ENCODE results near the gene ATG2A. TPM values are rescaled to one million over a fixed set of nuclear protein-coding genes. Genes with fewer than 3 reads are reported as not detected.

Gene ATG2A
- total and polyA plus RNA-seq, 7 experiments from 2014 or later: 3.4 to 105 (median 33.5) TPM

DNA sequence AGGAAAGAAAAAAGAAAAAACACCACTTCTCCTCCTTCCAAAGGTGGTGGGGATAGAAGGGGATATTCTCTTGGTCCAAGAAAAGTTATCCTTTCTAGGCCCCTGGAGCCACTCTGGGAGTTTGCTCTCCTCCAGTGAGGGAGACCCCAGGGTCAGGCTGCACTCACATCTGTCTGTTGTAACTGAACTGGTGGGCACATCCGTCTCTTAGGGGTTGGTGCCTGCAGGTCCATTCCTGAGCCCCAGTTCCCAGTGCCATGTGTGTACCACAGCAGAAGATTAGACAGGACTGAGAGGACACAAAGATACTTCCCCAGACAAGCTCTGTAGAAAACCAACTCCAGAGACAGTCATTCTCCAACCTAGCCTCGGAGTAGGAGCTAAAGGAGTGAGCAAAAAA, 3.1 kb upstream of the ATG2A start:
- H3K4me3 Mint-ChIP-seq: peak overlapping the region in 1 of 10 donors; percentile 34
- peaks cover 22 to 42% (median 35%) of the 10 kb centered on the region in 7 donors for H3K4me1 Mint-ChIP-seq
- ATAC-seq (no peak), DNase-seq (no peak)
- no peak overlapping the region for H3K4me3 ChIP-seq (ENCODE audit: low read length)
- no peaks in the 10 kb centered on the region for H3K27me3 Mint-ChIP-seq
- ChIA-PET POLR2A (no interaction called here), CTCF (interaction anchor here (0.6 kb wide), 1 partner anchor 173 kb away, joined by 3 read pairs; no protein-coding TSS in a partner anchor)
- no peak overlapping the region for H3K27ac ChIP-seq (ENCODE audit: low read depth, low read length)
- no peaks in the 10 kb centered on the region for H3K9me3 Mint-ChIP-seq
- H3K36me3 ChIP-seq (ENCODE audit: control insufficient read depth in 2 of 3, insufficient read depth in 3 of 3, low read length in 3 of 3): no peaks in the 10 kb centered on the region
- no peaks in the 10 kb centered on the region for H3K27me3 ChIP-seq (ENCODE audit: control insufficient read depth in 2 of 2, insufficient read depth in 2 of 2, low read length in 2 of 2)
- peaks cover 28 to 31% of the 10 kb centered on the region in 2 donors for H3K4me1 ChIP-seq (ENCODE audit: control insufficient read depth in 2 of 2, insufficient read depth in 2 of 2, low read length in 2 of 2)
- no peak overlapping the region for H3K27ac Mint-ChIP-seq
- H3K36me3 Mint-ChIP-seq: no peaks in the 10 kb centered on the region
- H3K9me3 ChIP-seq (ENCODE audit: control insufficient read depth in 2 of 3, low read length in 3 of 3): no peaks in the 10 kb centered on the region
- intact Hi-C loops (cut with micrococcal nuclease): loop anchor here (5.0 kb wide), 2 partner anchors 122 to 1347 kb away; partner anchors contain the start of genes RAB1B (in 1 of the 2) and SAC3D1 (in 1 of the 2)

DNA sequence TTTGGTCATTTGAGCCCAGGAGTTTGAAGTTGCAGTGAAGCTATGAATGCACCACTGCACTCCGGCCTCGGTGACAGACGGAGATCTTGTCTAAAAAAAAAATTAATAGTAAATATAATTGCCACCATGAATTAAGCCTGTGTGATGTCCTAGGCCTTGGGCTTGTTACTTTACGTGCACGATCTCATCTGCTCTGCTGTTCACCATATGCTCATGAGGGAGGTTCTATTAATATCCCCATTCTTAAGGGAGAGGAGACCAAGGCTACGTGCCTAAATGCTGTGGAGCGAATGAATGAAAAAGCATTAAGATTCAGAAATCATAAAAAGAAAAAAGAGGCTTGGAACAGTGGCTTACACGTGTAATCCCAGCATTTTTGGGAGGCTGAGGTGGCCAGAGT, 2.6 kb upstream of the ATG2A start:
- H3K4me3 Mint-ChIP-seq: no peak overlapping the region
- H3K27me3 ChIP-seq (ENCODE audit: control insufficient read depth in 2 of 2, insufficient read depth in 2 of 2, low read length in 2 of 2): no peaks in the 10 kb centered on the region
- no peaks in the 10 kb centered on the region for H3K36me3 Mint-ChIP-seq
- ChIA-PET POLR2A (interaction anchor here (0.9 kb wide), 1 partner anchor 215 kb away, joined by 3 read pairs; the partner anchor contains the start of gene SYVN1), CTCF (no interaction called here)
- DNase-seq: no peak
- no peak overlapping the region for H3K27ac ChIP-seq (ENCODE audit: low read depth, low read length)
- peaks cover 24 to 33% of the 10 kb centered on the region in 2 donors for H3K4me1 ChIP-seq (ENCODE audit: control insufficient read depth in 2 of 2, insufficient read depth in 2 of 2, low read length in 2 of 2)
- no peak overlapping the region for H3K4me3 ChIP-seq (ENCODE audit: low read length)
- ATAC-seq: no peak
- no peaks in the 10 kb centered on the region for H3K36me3 ChIP-seq (ENCODE audit: control insufficient read depth in 2 of 3, insufficient read depth in 3 of 3, low read length in 3 of 3)
- no peaks in the 10 kb centered on the region for H3K9me3 Mint-ChIP-seq
- H3K27me3 Mint-ChIP-seq: no peaks in the 10 kb centered on the region
- H3K27ac Mint-ChIP-seq: peak overlapping the region in 3 of 9 donors; percentile 3 to 51 (median 41)
- no peaks in the 10 kb centered on the region for H3K9me3 ChIP-seq (ENCODE audit: control insufficient read depth in 2 of 3, low read length in 3 of 3)
- peaks cover 21 to 40% (median 32%) of the 10 kb centered on the region in 7 donors for H3K4me1 Mint-ChIP-seq
- intact Hi-C loops (cut with micrococcal nuclease): loop anchor here (5.0 kb wide), 3 partner anchors 123 to 1348 kb away; partner anchors contain the start of genes RAB1B (in 1 of the 2), SAC3D1 (in 1 of the 2) and VPS51 (in 1 of the 2)

DNA sequence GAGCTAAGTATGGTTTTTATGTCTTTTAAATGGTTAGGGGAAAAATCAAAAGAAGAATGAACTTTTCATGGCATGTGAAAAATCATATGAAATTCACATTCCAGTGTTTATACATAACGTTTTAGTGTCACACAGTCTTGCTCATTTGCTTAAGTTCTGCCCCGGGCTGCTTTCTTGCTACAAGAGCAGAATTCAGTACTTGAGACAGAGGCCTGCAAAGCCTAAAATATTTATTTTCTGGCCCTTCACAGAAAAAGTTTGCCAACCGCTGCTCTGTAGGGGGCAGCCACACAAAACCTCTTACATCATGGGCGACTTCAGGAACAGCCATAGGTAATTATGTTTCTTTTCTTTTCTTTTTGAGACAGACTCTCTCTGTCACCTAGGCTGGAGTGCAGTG, 1.0 kb upstream of the ATG2A start:
- ATAC-seq (no peak), DNase-seq (no peak)
- peak overlapping the region; percentile 56 for H3K4me3 ChIP-seq (ENCODE audit: low read length)

GRCh38 chr11:64917663-64917995, 620 bp upstream of the ATG2A start:
- Histone ChIP-seq H3K36me3 (ENCODE audit: control insufficient read depth in 2 of 3, insufficient read depth in 3 of 3, low read length in 3 of 3) (peaks cover 0 to 20% (median 4%) of the 10 kb centered on the region in 3 experiments), H3K27ac (ENCODE audit: low read depth, low read length) (peak overlapping the region; percentile 72), H3K4me3 (ENCODE audit: low read length) (peak overlapping the region; percentile 56), H3K9me3 (ENCODE audit: control insufficient read depth in 2 of 3, low read length in 3 of 3) (no peaks in the 10 kb centered on the region), H3K4me1 (ENCODE audit: control insufficient read depth in 2 of 2, insufficient read depth in 2 of 2, low read length in 2 of 2) (peaks cover 18 to 22% of the 10 kb centered on the region in 2 donors), H3K27me3 (ENCODE audit: control insufficient read depth in 2 of 2, insufficient read depth in 2 of 2, low read length in 2 of 2) (no peaks in the 10 kb centered on the region)
- CTCF ChIA-PET: no interaction called here
- POLR2A ChIA-PET: interaction anchor here (0.6 to 1.5 kb wide), 4 partner anchors 93 to 205 kb away, joined by 3 read pairs; partner anchors contain the start of genes FAU, MRPL49 and TM7SF2
- peak overlapping the region; percentile 81 to 99 (median 91) for H3K27ac Mint-ChIP-seq
- H3K27me3 Mint-ChIP-seq: no peaks in the 10 kb centered on the region
- intact Hi-C loops (cut with micrococcal nuclease): loop anchor here (1.0 to 5.0 kb wide), 18 partner anchors 17 to 218 kb away; partner anchors contain the start of genes EHD1 (in 2 of the 2), SF1 (in 2 of the 2), SNX15 (in 2 of the 2) and VPS51 (in 2 of the 2)
- peak overlapping the region; percentile 88 to 98 (median 91) for H3K4me3 Mint-ChIP-seq
- peaks cover 0 to 3% (median 0%) of the 10 kb centered on the region in 5 donors for H3K36me3 Mint-ChIP-seq
- ATAC-seq (no peak), DNase-seq (no peak)
- no peaks in the 10 kb centered on the region for H3K9me3 Mint-ChIP-seq
- H3K4me1 Mint-ChIP-seq: peaks cover 14 to 33% (median 25%) of the 10 kb centered on the region in 7 donors

More for the DNA sequence above, 1.0 kb upstream of the ATG2A start:
- intact Hi-C loops (cut with micrococcal nuclease): loop anchor here in 1 of 2 donors (5.0 kb wide), 1 partner anchor 179 kb away; the partner anchor contains the start of gene VPS51
- peak overlapping the region; percentile 81 to 99 (median 91) for H3K27ac Mint-ChIP-seq
- no peaks in the 10 kb centered on the region for H3K27me3 Mint-ChIP-seq
- peaks cover 18 to 22% of the 10 kb centered on the region in 2 donors for H3K4me1 ChIP-seq (ENCODE audit: control insufficient read depth in 2 of 2, insufficient read depth in 2 of 2, low read length in 2 of 2)
- peaks cover 0 to 3% (median 0%) of the 10 kb centered on the region in 5 donors for H3K36me3 Mint-ChIP-seq
- no peaks in the 10 kb centered on the region for H3K27me3 ChIP-seq (ENCODE audit: control insufficient read depth in 2 of 2, insufficient read depth in 2 of 2, low read length in 2 of 2)
- H3K4me3 Mint-ChIP-seq: peak overlapping the region; percentile 88 to 98 (median 91)
- H3K36me3 ChIP-seq (ENCODE audit: control insufficient read depth in 2 of 3, insufficient read depth in 3 of 3, low read length in 3 of 3): peaks cover 0 to 16% (median 0%) of the 10 kb centered on the region in 3 experiments
- no peaks in the 10 kb centered on the region for H3K9me3 ChIP-seq (ENCODE audit: control insufficient read depth in 2 of 3, low read length in 3 of 3)
- peaks cover 14 to 33% (median 25%) of the 10 kb centered on the region in 7 donors for H3K4me1 Mint-ChIP-seq
- peak overlapping the region; percentile 72 for H3K27ac ChIP-seq (ENCODE audit: low read depth, low read length)
- CTCF ChIA-PET: no interaction called here
- H3K9me3 Mint-ChIP-seq: no peaks in the 10 kb centered on the region
- POLR2A ChIA-PET: interaction anchor here (0.6 to 1.5 kb wide), 3 partner anchors 94 to 204 kb away, joined by 3 read pairs; partner anchors contain the start of genes FAU, MRPL49 and TM7SF2

- peak overlapping the region; percentile 83 for H3K27ac ChIP-seq (ENCODE audit: low read depth, low read length)
Observed at GRCh38 chr11:64916040-64916774, 802 bp downstream of the ATG2A start.

DNA sequence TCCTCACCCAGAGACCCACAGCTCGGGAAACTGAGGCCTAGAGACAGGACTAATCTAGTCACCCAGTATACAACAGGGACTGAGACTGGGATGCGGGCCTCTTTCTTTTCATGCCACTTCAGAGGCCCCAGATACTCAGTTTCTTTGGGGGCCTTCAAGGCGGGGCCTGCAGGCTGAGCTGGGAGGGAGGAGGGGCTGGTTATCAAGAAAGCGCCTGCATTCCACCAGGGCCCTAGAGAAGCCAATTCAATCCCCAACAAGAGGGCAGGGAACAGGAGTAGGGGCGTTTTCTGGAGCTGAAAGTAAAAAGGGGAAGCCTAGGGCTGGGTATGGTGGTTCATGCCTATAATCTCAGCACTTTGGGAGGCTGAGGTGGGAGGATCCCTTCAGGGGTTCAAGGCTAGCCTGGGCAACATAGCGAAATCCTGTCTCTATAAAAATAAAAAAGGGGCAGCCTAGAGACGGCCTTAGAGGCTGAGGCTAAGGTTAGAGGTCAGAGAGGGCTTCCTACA, 1.6 kb downstream of the ATG2A start:
- Mint-ChIP-seq H3K27me3 (no peaks in the 10 kb centered on the region), H3K9me3 (no peaks in the 10 kb centered on the region), H3K27ac (peak overlapping the region in 8 of 9 donors; percentile 81 to 99 (median 90)), H3K36me3 (peaks cover 0 to 11% (median 6%) of the 10 kb centered on the region in 5 donors), H3K4me1 (peaks cover 14 to 33% (median 25%) of the 10 kb centered on the region in 7 donors), H3K4me3 (peak overlapping the region; percentile 88 to 98 (median 91))
- peak overlapping the region; percentile 83 for H3K27ac ChIP-seq (ENCODE audit: low read depth, low read length)
- H3K9me3 ChIP-seq (ENCODE audit: control insufficient read depth in 2 of 3, low read length in 3 of 3): no peaks in the 10 kb centered on the region
- DNase-seq: no peak
- peaks cover 0 to 42% (median 15%) of the 10 kb centered on the region in 3 experiments for H3K36me3 ChIP-seq (ENCODE audit: control insufficient read depth in 2 of 3, insufficient read depth in 3 of 3, low read length in 3 of 3)
- ChIA-PET POLR2A (interaction anchor here (0.5 to 3.1 kb wide), 6 partner anchors 9 to 203 kb away, joined by 3 to 17 read pairs (median 3); partner anchors contain the start of genes PPP2R5B and ZNHIT2), CTCF (interaction anchor here (0.7 kb wide), 1 partner anchor 33 kb away, joined by 3 read pairs; no protein-coding TSS in a partner anchor)
- peaks cover 18 to 22% of the 10 kb centered on the region in 2 donors for H3K4me1 ChIP-seq (ENCODE audit: control insufficient read depth in 2 of 2, insufficient read depth in 2 of 2, low read length in 2 of 2)
- intact Hi-C loops (cut with micrococcal nuclease): loop anchor here in 1 of 2 donors (5.0 kb wide), 1 partner anchor 182 kb away; the partner anchor contains the start of gene VPS51
- H3K27me3 ChIP-seq (ENCODE audit: control insufficient read depth in 2 of 2, insufficient read depth in 2 of 2, low read length in 2 of 2): no peaks in the 10 kb centered on the region
- ATAC-seq: no peak
- no peak overlapping the region for H3K4me3 ChIP-seq (ENCODE audit: low read length)

More at GRCh38 chr11:64916040-64916774, 802 bp downstream of the ATG2A start:
- Mint-ChIP-seq H3K27me3 (no peaks in the 10 kb centered on the region), H3K27ac (peak overlapping the region; percentile 81 to 99 (median 91)), H3K4me1 (peaks cover 14 to 33% (median 25%) of the 10 kb centered on the region in 7 donors), H3K4me3 (peak overlapping the region; percentile 88 to 98 (median 91)), H3K36me3 (peaks cover 0 to 8% (median 6%) of the 10 kb centered on the region in 5 donors), H3K9me3 (no peaks in the 10 kb centered on the region)
- Histone ChIP-seq H3K4me3 (ENCODE audit: low read length) (peak overlapping the region; percentile 92), H3K4me1 (ENCODE audit: control insufficient read depth in 2 of 2, insufficient read depth in 2 of 2, low read length in 2 of 2) (peaks cover 18 to 22% of the 10 kb centered on the region in 2 donors), H3K9me3 (ENCODE audit: control insufficient read depth in 2 of 3, low read length in 3 of 3) (no peaks in the 10 kb centered on the region), H3K36me3 (ENCODE audit: control insufficient read depth in 2 of 3, insufficient read depth in 3 of 3, low read length in 3 of 3) (peaks cover 0 to 34% (median 10%) of the 10 kb centered on the region in 3 experiments), H3K27me3 (ENCODE audit: control insufficient read depth in 2 of 2, insufficient read depth in 2 of 2, low read length in 2 of 2) (no peaks in the 10 kb centered on the region)
- peak in 6 of 9 donors; percentile 11 to 54 (median 26) for DNase-seq
- CTCF ChIA-PET: interaction anchor here (0.7 to 0.9 kb wide), 3 partner anchors 34 to 202 kb away, joined by 3 read pairs; no protein-coding TSS in a partner anchor
- peak; percentile 15 for ATAC-seq
- POLR2A ChIA-PET: interaction anchor here (0.6 to 3.1 kb wide), 6 partner anchors 8 to 1061 kb away, joined by 3 to 17 read pairs (median 3); partner anchors contain the start of genes PPP2R5B and RASGRP2
- intact Hi-C loops (cut with micrococcal nuclease): loop anchor here (1.0 to 5.0 kb wide), 5 partner anchors 8 to 181 kb away; partner anchors contain the start of genes PPP2R5B (in 2 of the 2), SAC3D1 (in 1 of the 2), SF1 (in 1 of the 2) and VPS51 (in 1 of the 2)

Data from naive thymus-derived CD4-positive, alpha-beta T cell (primary cell).